K562 (cell line): ENCODE data around the gene SERF2. TPM values are rescaled to one million over a fixed set of nuclear protein-coding genes. Genes with fewer than 3 reads are reported as not detected.
A peak's percentile ranks its signal among the peaks of the same experiment; 100 is the strongest.

Experiments
- ATF1 ChIP-seq, 2 experiments: fragments of 450-650 bp in 1 of 2; IDR thresholded peaks; 2 replicates each; pipeline ENCODE4 v1.6.1; 2016; ENCODE audit warnings: missing compliant biosample characterization in 1 of 2, missing genetic modification characterization in 1 of 2
- CAMTA2 ChIP-seq: fragments of 250-450 bp; sonication (Bioruptor Pico); conservative IDR thresholded peaks from 2 replicates; pipeline ENCODE4 v1.5.1; 2022
- ELF2 ChIP-seq: fragments of 250-450 bp; sonication (Bioruptor Pico); IDR thresholded peaks from 2 replicates; pipeline ENCODE4 v1.5.0; 2021; ENCODE audit warnings: mild to moderate bottlenecking
- KAT8 ChIP-seq: fragments of 450-650 bp; IDR thresholded peaks from 2 replicates; pipeline ENCODE4 v1.6.1; 2016; ENCODE audit warnings: low read depth, mild to moderate bottlenecking
- NONO ChIP-seq, 2 experiments: fragments of 200-400 bp in 1 of 2; fragments of 450-650 bp in 1 of 2; formaldehyde crosslinking in 1 of 2; IDR thresholded peaks; 2 replicates each; pipeline ENCODE4 v1.6.1; 2017; ENCODE audit warnings: low read depth in 2 of 2, mild to moderate bottlenecking in 2 of 2, moderate library complexity in 2 of 2, low read length in 1 of 2
- NR2C2 ChIP-seq, 2 experiments: fragments of 200-800 bp in 1 of 2; sonication (Bioruptor generic) in 1 of 2; sonication (generic) in 1 of 2; formaldehyde crosslinking in 1 of 2; IDR thresholded peaks; 2 replicates each; pipeline versions ENCODE4 v1.6.1 to v1.8.0; 2016 to 2022; ENCODE audit warnings: mild to moderate bottlenecking in 1 of 2, missing compliant biosample characterization in 1 of 2, missing genetic modification characterization in 1 of 2, missing genetic modification reagents in 1 of 2
- NR2F6 ChIP-seq: fragments of 450-650 bp; formaldehyde crosslinking; IDR thresholded peaks from 2 replicates; pipeline ENCODE4 v1.4.0; 2020; ENCODE audit warnings: mild to moderate bottlenecking
- SMARCE1 ChIP-seq: fragments of 450-650 bp; IDR thresholded peaks from 2 replicates; pipeline ENCODE4 v1.7.1; 2016; ENCODE audit warnings: mild to moderate bottlenecking
- SREBF2 ChIP-seq: sonication (generic); formaldehyde crosslinking; IDR thresholded peaks from 2 replicates; pipeline ENCODE4 v1.4.0; 2020; ENCODE audit warnings: mild to moderate bottlenecking, missing genetic modification reagents
- TRIM24 ChIP-seq, 2 experiments: fragments of 450-650 bp; IDR thresholded peaks; 2 replicates each; pipeline ENCODE4 v1.6.1; 2016
- ZNF143 ChIP-seq: sonication (generic); formaldehyde crosslinking; IDR thresholded peaks from 2 replicates; pipeline ENCODE4 v1.9.0; 2022; ENCODE audit warnings: mild to moderate bottlenecking, missing genetic modification reagents
- ZNF75A ChIP-seq: fragments of 450-650 bp; formaldehyde crosslinking; IDR thresholded peaks from 2 replicates; pipeline ENCODE4 v1.4.0; 2020; ENCODE audit warnings: mild to moderate bottlenecking
- polyA plus RNA-seq, 8 experiments: library from polyadenylated mRNA; depleted of rRNA in 4 of 8; stranded (reverse) in 5 of 8; unstranded in 3 of 8; fragments of >200 nt; fragmentation: Nextera tagmentation in 2 of 8; fragmentation: Illumina TruSeq in 1 of 8; extraction: Ambion mirVana in 2 of 8; extraction: Trizol in 1 of 8; gene quantifications; 2 replicates each; pipeline versions ENCODE4 v1.2.1 to v1.2.3, GENCODE V29; 2011 to 2014; ENCODE audit warnings: inconsistent platforms in 1 of 8, missing spikeins in 1 of 8
- total RNA-seq, 7 experiments: library from RNA; depleted of rRNA in 6 of 7; stranded (reverse); fragments of >200 nt in 6 of 7; fragmentation: Illumina TruSeq in 2 of 7; extraction: Trizol in 2 of 7; gene quantifications; 2 replicates each; pipeline versions ENCODE4 v1.2.1 to v1.2.3, GENCODE V29; 2011 to 2021; ENCODE audit warnings: low replicate concordance in 1 of 7
- TF ChIP-seq, protein P1 (sequence below): fragments of 200-800 bp; sonication (Bioruptor generic); IDR thresholded peaks from 2 replicates; pipeline ENCODE4 v1.6.1; 2017; ENCODE audit warnings: missing genetic modification characterization, missing compliant biosample characterization
- TF ChIP-seq, protein P2 (sequence below), 2 experiments: fragments of 450-650 bp; IDR thresholded peaks; 2 replicates each; pipeline ENCODE4 v1.6.1; 2018; ENCODE audit warnings: mild to moderate bottlenecking in 2 of 2, low read depth in 1 of 2; ENCODE audit not compliant: partially characterized antibody in 2 of 2

The SERF2 gene
- total and polyA plus RNA-seq, 9 of the 15 experiments (the other 6 are each of a cell fraction or from before 2014, with no cell fraction given), result 497 to 3,360 (median 867) TPM

DNA sequence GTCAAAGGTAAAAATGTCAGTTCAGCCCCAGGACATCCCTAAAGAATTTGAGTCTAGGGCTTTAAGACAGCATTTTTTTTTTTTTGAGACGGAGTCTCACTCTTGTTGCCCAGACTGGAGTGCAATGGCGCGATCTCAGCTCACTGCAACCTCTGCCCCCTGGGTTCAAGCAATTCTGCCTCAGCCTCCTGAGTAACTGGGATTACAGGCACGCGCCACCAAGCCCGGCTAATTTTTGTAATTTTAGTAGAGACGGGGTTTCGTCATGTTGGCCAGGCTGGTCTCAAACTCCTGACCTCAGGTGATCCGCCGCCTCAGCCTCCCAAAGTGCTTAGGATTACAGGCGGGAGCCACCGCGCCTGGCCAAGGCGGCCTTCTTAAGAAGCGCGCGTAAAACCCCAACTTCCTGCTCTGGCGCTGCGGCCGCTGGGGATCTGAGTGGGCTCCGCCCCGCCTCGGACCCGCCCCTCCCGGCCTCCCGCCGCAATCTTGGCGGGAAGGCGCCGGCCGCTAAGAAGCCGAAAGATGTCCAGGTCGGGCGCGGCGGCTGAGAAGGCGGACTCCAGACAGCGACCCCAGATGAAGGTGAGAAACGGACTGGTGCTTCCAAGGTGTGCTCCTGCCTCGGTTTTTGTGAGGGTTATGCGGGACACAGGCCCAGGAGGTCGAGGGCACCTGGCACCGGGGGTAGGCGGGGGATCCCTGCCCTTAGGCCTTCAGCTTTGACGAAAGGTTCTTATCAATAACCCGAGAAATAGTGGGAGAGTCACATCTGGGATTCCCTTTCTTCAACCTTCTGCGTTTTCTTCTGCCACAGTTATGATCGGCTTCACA lies 34.6 kb downstream of the SERF2 start, which contains the start of gene WDR76 (continued):
- no peak for TF ChIP-seq ATF1 (CRISPR knock-in tag; IDR thresholded peaks at IDR 0.05)
- TF ChIP-seq ATF1 (tag; IDR thresholded peaks at IDR 0.05), result peak; percentile 27; the same call in 1 of the 2 replicates
- TF ChIP-seq, protein P1, sequence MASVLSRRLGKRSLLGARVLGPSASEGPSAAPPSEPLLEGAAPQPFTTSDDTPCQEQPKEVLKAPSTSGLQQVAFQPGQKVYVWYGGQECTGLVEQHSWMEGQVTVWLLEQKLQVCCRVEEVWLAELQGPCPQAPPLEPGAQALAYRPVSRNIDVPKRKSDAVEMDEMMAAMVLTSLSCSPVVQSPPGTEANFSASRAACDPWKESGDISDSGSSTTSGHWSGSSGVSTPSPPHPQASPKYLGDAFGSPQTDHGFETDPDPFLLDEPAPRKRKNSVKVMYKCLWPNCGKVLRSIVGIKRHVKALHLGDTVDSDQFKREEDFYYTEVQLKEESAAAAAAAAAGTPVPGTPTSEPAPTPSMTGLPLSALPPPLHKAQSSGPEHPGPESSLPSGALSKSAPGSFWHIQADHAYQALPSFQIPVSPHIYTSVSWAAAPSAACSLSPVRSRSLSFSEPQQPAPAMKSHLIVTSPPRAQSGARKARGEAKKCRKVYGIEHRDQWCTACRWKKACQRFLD (CRISPR knock-in tag), result no peak
- TF ChIP-seq KAT8, result no peak
- TF ChIP-seq ZNF75A (CRISPR knock-in tag), result no peak
- 0 out of 2 replicates have a peak, but pooled peaks have one; percentile 15 for TF ChIP-seq SMARCE1
- TF ChIP-seq ZNF143, result no peak; the same call in 1 of the 2 replicates
- TF ChIP-seq, protein P2, sequence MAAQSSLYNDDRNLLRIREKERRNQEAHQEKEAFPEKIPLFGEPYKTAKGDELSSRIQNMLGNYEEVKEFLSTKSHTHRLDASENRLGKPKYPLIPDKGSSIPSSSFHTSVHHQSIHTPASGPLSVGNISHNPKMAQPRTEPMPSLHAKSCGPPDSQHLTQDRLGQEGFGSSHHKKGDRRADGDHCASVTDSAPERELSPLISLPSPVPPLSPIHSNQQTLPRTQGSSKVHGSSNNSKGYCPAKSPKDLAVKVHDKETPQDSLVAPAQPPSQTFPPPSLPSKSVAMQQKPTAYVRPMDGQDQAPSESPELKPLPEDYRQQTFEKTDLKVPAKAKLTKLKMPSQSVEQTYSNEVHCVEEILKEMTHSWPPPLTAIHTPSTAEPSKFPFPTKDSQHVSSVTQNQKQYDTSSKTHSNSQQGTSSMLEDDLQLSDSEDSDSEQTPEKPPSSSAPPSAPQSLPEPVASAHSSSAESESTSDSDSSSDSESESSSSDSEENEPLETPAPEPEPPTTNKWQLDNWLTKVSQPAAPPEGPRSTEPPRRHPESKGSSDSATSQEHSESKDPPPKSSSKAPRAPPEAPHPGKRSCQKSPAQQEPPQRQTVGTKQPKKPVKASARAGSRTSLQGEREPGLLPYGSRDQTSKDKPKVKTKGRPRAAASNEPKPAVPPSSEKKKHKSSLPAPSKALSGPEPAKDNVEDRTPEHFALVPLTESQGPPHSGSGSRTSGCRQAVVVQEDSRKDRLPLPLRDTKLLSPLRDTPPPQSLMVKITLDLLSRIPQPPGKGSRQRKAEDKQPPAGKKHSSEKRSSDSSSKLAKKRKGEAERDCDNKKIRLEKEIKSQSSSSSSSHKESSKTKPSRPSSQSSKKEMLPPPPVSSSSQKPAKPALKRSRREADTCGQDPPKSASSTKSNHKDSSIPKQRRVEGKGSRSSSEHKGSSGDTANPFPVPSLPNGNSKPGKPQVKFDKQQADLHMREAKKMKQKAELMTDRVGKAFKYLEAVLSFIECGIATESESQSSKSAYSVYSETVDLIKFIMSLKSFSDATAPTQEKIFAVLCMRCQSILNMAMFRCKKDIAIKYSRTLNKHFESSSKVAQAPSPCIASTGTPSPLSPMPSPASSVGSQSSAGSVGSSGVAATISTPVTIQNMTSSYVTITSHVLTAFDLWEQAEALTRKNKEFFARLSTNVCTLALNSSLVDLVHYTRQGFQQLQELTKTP (IDR thresholded peaks at IDR 0.05; ENCODE audit: low read depth in 1 of 2, partially characterized antibody in 2 of 2), result no peak
- TF ChIP-seq NR2F6 (CRISPR knock-in tag), result no peak
- no peak for TF ChIP-seq NONO (IDR thresholded peaks at IDR 0.05; ENCODE audit: low read depth in 2 of 2, low read length in 1 of 2)
- no peak for TF ChIP-seq NR2C2 (CRISPR knock-in tag; IDR thresholded peaks at IDR 0.05)
- TF ChIP-seq NR2C2 (tag; IDR thresholded peaks at IDR 0.05), result peak; percentile 41; the same call in 1 of the 2 replicates
- peak; percentile 80 to 90; a peak in 3 of 4 replicates for TF ChIP-seq TRIM24 (IDR thresholded peaks at IDR 0.05)
- 0 out of 2 replicates have a peak, but pooled peaks have one; percentile 42 for TF ChIP-seq ELF2 (CRISPR knock-in tag)
- TF ChIP-seq CAMTA2 (CRISPR knock-in tag), result no peak
- 0 out of 2 replicates have a peak, but pooled peaks have one; percentile 41 for TF ChIP-seq SREBF2 (CRISPR knock-in tag)
